K562 (cell line): ENCODE results near the gene ADAMTSL3. TPM values are rescaled to one million over a fixed set of nuclear protein-coding genes. Genes with fewer than 3 reads are reported as not detected.
"Not testable (repeated sequence)": the region's sequence is repeated elsewhere in the genome, so short reads cannot be mapped to it uniquely, and the experiment has no call there.

Experiments
- ATAC-seq: fragments of 200-7000 bp; cut with Tn5 transposase; 3 replicates; pipeline ENCODE4 v1.9.1; 2020; ENCODE audit warnings: moderate library complexity
- BruUV-seq: library from RNA; stranded (reverse); fragments of 400-500 nt; replicated peaks from 2 replicates; lab custom pipeline; 2021; lab: Mats Ljungman, UMichigan
- CTCF ChIA-PET: fragments of 300-600 bp; formaldehyde crosslinking; extraction: SDS; loops from one replicate; lab custom pipeline; 2021; ENCODE audit warnings: low intra/inter-chr PET ratio; lab: Yijun Ruan, JAX
- POLR2A ChIA-PET: fragments of 300-600, 350-650 bp; sonication (Branson Sonifier 250); formaldehyde crosslinking; extraction: SDS; loops from one replicate; lab custom pipeline; 2021; ENCODE audit warnings: antibody characterized with exemption, inconsistent platforms; lab: Yijun Ruan, JAX
- DNase-seq, 4 experiments: peaks; one replicate each; pipeline versions ENCODE4 v3.0.0 to v3.0.0-alpha.2; 2011 to 2018; ENCODE audit warnings: low spot score in 3 of 4, mixed read lengths in 3 of 4; ENCODE audit errors: extremely low read depth in 1 of 4
- FAIRE-seq: peaks from 2 replicates; lab custom pipeline; 2011; peaks lifted over from hg19 to GRCh38; lab: Jason Lieb, UNC
- H2AFZ ChIP-seq: 2 replicates; pipeline ENCODE4 v1.6.0; 2011; ENCODE audit warnings: low read depth, low read length, control low read depth, inconsistent platforms
- H3K27ac ChIP-seq: fragments of 200-600 bp; 3 replicates; pipeline ENCODE4 v1.8.0; 2011; ENCODE audit warnings: low read depth, mild to moderate bottlenecking, control low read depth, inconsistent platforms, low read length, moderate library complexity, mixed read lengths; ENCODE audit errors: extremely low read depth
- H3K27me3 ChIP-seq, 2 experiments: fragments of 300-600 bp in 1 of 2; 2 replicates in 1 of 2; 3 replicates in 1 of 2; pipeline versions ENCODE4 v1.6.0 to v1.8.0; 2011; ENCODE audit warnings: inconsistent platforms in 2 of 2, low read length in 2 of 2, mild to moderate bottlenecking in 1 of 2, mixed read lengths in 1 of 2, moderate library complexity in 1 of 2; ENCODE audit not compliant: control insufficient read depth in 2 of 2, insufficient read depth in 2 of 2
- H3K36me3 ChIP-seq: fragments of 300-600 bp; 3 replicates; pipeline ENCODE4 v1.8.0; 2011; ENCODE audit warnings: mild to moderate bottlenecking, low read length, inconsistent platforms; ENCODE audit not compliant: control insufficient read depth, insufficient read depth
- H3K4me1 ChIP-seq, 2 experiments: fragments of 200-600 bp in 1 of 2; replicated peaks in 1 of 2; 2 replicates in 1 of 2; 3 replicates in 1 of 2; pipeline versions ENCODE4 v1.5.1 to v1.8.0; 2011; ENCODE audit warnings: inconsistent platforms in 2 of 2, low read length in 2 of 2, mild to moderate bottlenecking in 1 of 2, mixed read lengths in 1 of 2, moderate library complexity in 1 of 2; ENCODE audit not compliant: control insufficient read depth in 2 of 2, insufficient read depth in 2 of 2
- H3K4me2 ChIP-seq: 2 replicates; pipeline ENCODE4 v1.6.1; 2011; ENCODE audit warnings: low read length, control low read depth, inconsistent platforms, mixed read lengths; ENCODE audit not compliant: insufficient read depth
- H3K4me3 ChIP-seq: fragments of 200-600 bp; sonication (generic), shearing (Covaris generic); 2 replicates; pipeline ENCODE4 v1.5.1; 2016; ENCODE audit warnings: control low read depth, inconsistent platforms
- H3K79me2 ChIP-seq: fragments of 200-600 bp; 3 replicates; pipeline ENCODE4 v1.8.0; 2011; ENCODE audit warnings: low read length, inconsistent platforms; ENCODE audit not compliant: control insufficient read depth, insufficient read depth
- H3K9ac ChIP-seq, 2 experiments: 2 replicates each; pipeline versions ENCODE4 v1.6.0 to v1.6.1; 2011; ENCODE audit warnings: low read depth in 2 of 2, low read length in 2 of 2, control low read depth in 1 of 2, inconsistent platforms in 1 of 2, mild to moderate bottlenecking in 1 of 2, mixed read lengths in 1 of 2; ENCODE audit not compliant: insufficient read depth in 1 of 2
- H3K9me1 ChIP-seq: one replicate; pipeline ENCODE4 v1.6.0; 2011; ENCODE audit warnings: inconsistent platforms, mild to moderate bottlenecking, low read length, moderate library complexity; ENCODE audit not compliant: control insufficient read depth, insufficient read depth
- H3K9me3 ChIP-seq: replicated peaks from 2 replicates; pipeline ENCODE4 v1.5.1; 2011; ENCODE audit warnings: low read depth, low read length, inconsistent platforms; ENCODE audit not compliant: control insufficient read depth, insufficient read depth
- H4K20me1 ChIP-seq: replicated peaks from 2 replicates; pipeline ENCODE4 v1.6.1; 2011; ENCODE audit warnings: low read length, inconsistent platforms, mixed read lengths; ENCODE audit not compliant: control insufficient read depth, insufficient read depth
- ATF3 ChIP-seq, 2 experiments: fragments of 450-650 bp in 1 of 2; sonication (generic) in 1 of 2; formaldehyde crosslinking in 1 of 2; IDR thresholded peaks in 1 of 2; conservative IDR thresholded peaks in 1 of 2; 2 replicates each; pipeline versions ENCODE4 v1.6.1 to v1.8.1; 2016 to 2023; ENCODE audit warnings: mild to moderate bottlenecking in 2 of 2, moderate library complexity in 2 of 2, inconsistent platforms in 1 of 2, missing genetic modification reagents in 1 of 2
- CBFA2T2 ChIP-seq: fragments of 450-650 bp; conservative IDR thresholded peaks from 2 replicates; pipeline ENCODE4 v1.6.1; 2017; ENCODE audit warnings: mild to moderate bottlenecking
- EWSR1 ChIP-seq: fragments of 450-650 bp; IDR thresholded peaks from 2 replicates; pipeline ENCODE4 v1.6.1; 2018; ENCODE audit warnings: borderline replicate concordance, mild to moderate bottlenecking, low read depth, moderate library complexity; ENCODE audit not compliant: partially characterized antibody
- FOXP1 ChIP-seq: sonication (generic); formaldehyde crosslinking; IDR thresholded peaks from 2 replicates; pipeline ENCODE4 v1.8.0; 2022; ENCODE audit warnings: mild to moderate bottlenecking, missing genetic modification reagents
- HMBOX1 ChIP-seq: sonication (generic); IDR thresholded peaks from 2 replicates; pipeline ENCODE4 v1.6.1; 2016
- HNRNPLL ChIP-seq: fragments of 200-400 bp; formaldehyde crosslinking; IDR thresholded peaks from 2 replicates; pipeline ENCODE4 v1.6.1; 2017; ENCODE audit warnings: low read length, low read depth, mild to moderate bottlenecking; ENCODE audit not compliant: poor library complexity, severe bottlenecking
- MCM2 ChIP-seq: fragments of 450-650 bp; IDR thresholded peaks from 2 replicates; pipeline ENCODE4 v1.6.1; 2017; ENCODE audit warnings: low read depth, mild to moderate bottlenecking
- NUFIP1 ChIP-seq: fragments of 450-650 bp; IDR thresholded peaks from 2 replicates; pipeline ENCODE4 v1.6.1; 2018; ENCODE audit not compliant: partially characterized antibody
- OTX1 ChIP-seq: fragments of 450-650 bp; formaldehyde crosslinking; IDR thresholded peaks from 2 replicates; pipeline ENCODE4 v1.4.0; 2022; ENCODE audit warnings: mild to moderate bottlenecking
- PML ChIP-seq: IDR thresholded peaks from 2 replicates; pipeline ENCODE4 v1.6.1; 2012; ENCODE audit warnings: low read length, inconsistent platforms
- PTTG1 ChIP-seq: fragments of 450-650 bp; IDR thresholded peaks from 2 replicates; pipeline ENCODE4 v1.6.1; 2016; ENCODE audit warnings: low read depth, mild to moderate bottlenecking, missing genetic modification characterization, missing compliant biosample characterization
- ZBTB34 ChIP-seq: fragments of 250-450 bp; sonication (Bioruptor Pico); IDR thresholded peaks from 2 replicates; pipeline ENCODE4 v1.8.0; 2021; ENCODE audit warnings: mild to moderate bottlenecking, moderate library complexity
- ZNF431 ChIP-seq: sonication (generic); formaldehyde crosslinking; IDR thresholded peaks from 2 replicates; pipeline ENCODE4 v1.8.0; 2022; ENCODE audit warnings: mild to moderate bottlenecking, missing genetic modification reagents
- WGBS: fragments of 100-300 bp; shearing (Covaris generic); methylation state at CpG from one replicate; pipeline ENCODE4 v1.1.6; 2016; ENCODE audit warnings: low coverage, mixed read lengths; ENCODE audit not compliant: insufficient coverage; ENCODE audit errors: missing lambda C conversion rate; 5-methylcytosine and 5-hydroxymethylcytosine counted together
- in situ Hi-C: fragments of 300-500 bp; cut with MboI; formaldehyde crosslinking; loops from 4 replicates; pipeline ENCODE4 v1.15.0; 2018; ENCODE audit warnings: inconsistent platforms, mixed read lengths
- intact Hi-C: fragments of 100-400 bp; cut with micrococcal nuclease; formaldehyde crosslinking; loops from 2 replicates; pipeline ENCODE4 v1.14.2; 2022
- polyA plus RNA-seq, 8 experiments: library from polyadenylated mRNA; depleted of rRNA in 4 of 8; stranded (reverse) in 5 of 8; unstranded in 3 of 8; fragments of >200 nt; fragmentation: Nextera tagmentation in 2 of 8; fragmentation: Illumina TruSeq in 1 of 8; extraction: Ambion mirVana in 2 of 8; extraction: Trizol in 1 of 8; gene quantifications; 2 replicates each; pipeline versions ENCODE4 v1.2.1 to v1.2.3, GENCODE V29; 2011 to 2014; ENCODE audit warnings: inconsistent platforms in 1 of 8, missing spikeins in 1 of 8
- total RNA-seq, 7 experiments: library from RNA; depleted of rRNA in 6 of 7; stranded (reverse); fragments of >200 nt in 6 of 7; fragmentation: Illumina TruSeq in 2 of 7; extraction: Trizol in 2 of 7; gene quantifications; 2 replicates each; pipeline versions ENCODE4 v1.2.1 to v1.2.3, GENCODE V29; 2011 to 2021; ENCODE audit warnings: low replicate concordance in 1 of 7

The ADAMTSL3 gene
- total and polyA plus RNA-seq, 9 of the 15 experiments (the other 6 are each of a cell fraction or from before 2014, with no cell fraction given): 0.01 to 0.18 (median 0.07) TPM; not detected in 3

- H3K79me2 ChIP-seq, H3K4me1 ChIP-seq, H3K4me3 ChIP-seq, H3K4me2 ChIP-seq, H2AFZ ChIP-seq, BruUV-seq, H3K27ac ChIP-seq, CTCF ChIA-PET, in situ Hi-C loops, H3K27me3 ChIP-seq, POLR2A ChIA-PET, FAIRE-seq, H3K36me3 ChIP-seq, DNase-seq, ATAC-seq, intact Hi-C loops, H3K9ac ChIP-seq, H3K9me3 ChIP-seq, H3K9me1 ChIP-seq, H4K20me1 ChIP-seq: not testable (repeated sequence)
- 0% methylated on average over 1 of the region's 2 CpGs for WGBS
Observed at GRCh38 chr15:83702314-83702713, 48.4 kb downstream of the ADAMTSL3 start.

- Histone ChIP-seq H3K4me2 (no peak overlapping the region), H3K9ac (no peak overlapping the region), H3K4me1 (no peaks in the 10 kb centered on the region), H4K20me1 (no peaks in the 10 kb centered on the region), H3K27ac (no peak overlapping the region), H3K9me1 (no peaks in the 10 kb centered on the region), H3K4me3 (no peak overlapping the region), H3K36me3 (no peaks in the 10 kb centered on the region), H3K27me3 (no peaks in the 10 kb centered on the region; a peak in 2 of 5 replicates), H3K79me2 (no peaks in the 10 kb centered on the region), H2AFZ (no peak overlapping the region), H3K9me3 (no peaks in the 10 kb centered on the region)
- under 1% methylated on average over 6 of the region's 6 CpGs for WGBS
- no TSS peak for BruUV-seq
- in situ Hi-C loops: no loop called here
- ChIA-PET POLR2A (no interaction called here), CTCF (no interaction called here)
- DNase-seq (no peak), ATAC-seq (no peak), FAIRE-seq (no peak)
- intact Hi-C loops: no loop called here
- TF ChIP-seq ATF3 (IDR thresholded peaks at IDR 0.05): no peak
- TF ChIP-seq ATF3 (CRISPR knock-in tag; conservative IDR thresholded peaks at IDR 0.05): no peak
- TF ChIP-seq PTTG1: no peak
- no peak for TF ChIP-seq EWSR1
- no peak for TF ChIP-seq PML
- no peak for TF ChIP-seq MCM2
- TF ChIP-seq FOXP1 (CRISPR knock-in tag): no peak
- TF ChIP-seq CBFA2T2: no peak
- no peak for TF ChIP-seq HMBOX1
- TF ChIP-seq NUFIP1: no peak
- no peak for TF ChIP-seq ZBTB34
- TF ChIP-seq HNRNPLL: no peak
- no peak for TF ChIP-seq ZNF431
- TF ChIP-seq OTX1 (CRISPR knock-in tag): no peak
Observed at GRCh38 chr15:83708328-83708727, 54.4 kb downstream of the ADAMTSL3 start.
